GM19035 (cell line): Measurements from ENCODE around the gene ERCC6L.
"Not testable (repeated sequence)": the region's sequence is repeated elsewhere in the genome, so short reads cannot be mapped to it uniquely, and the experiment has no call there.

Experiments
- ATAC-seq: cut with Tn5 transposase; IDR thresholded peaks from one replicate; pipeline ENCODE4 v1.9.1; 2021; ENCODE audit not compliant: unreplicated experiment

ERCC6L gene

GRCh38 chrX:72247206-72247942, 8.5 kb upstream of the ERCC6L start:
- no peak for ATAC-seq

- no peak for ATAC-seq
These were observed 6.7 kb upstream of the ERCC6L start for GRCh38 chrX:72245461-72246089.

- ATAC-seq = no peak
These were observed 4.6 kb upstream of the ERCC6L start for GRCh38 chrX:72243472-72243871.

GRCh38 chrX:72240976-72241375, 2.1 kb upstream of the ERCC6L start:
- no peak for ATAC-seq

GRCh38 chrX:72238183-72238582, 644 bp downstream of the ERCC6L start:
- ATAC-seq = no peak

- ATAC-seq = no peak
These were observed 2.0 kb downstream of the ERCC6L start for GRCh38 chrX:72236841-72237240.

GRCh38 chrX:72230290-72230689, 8.5 kb downstream of the ERCC6L start:
- no peak for ATAC-seq

- not testable (repeated sequence) for ATAC-seq
These were observed 18.5 kb downstream of the ERCC6L start for GRCh38 chrX:72220375-72220774.

GRCh38 chrX:72216973-72217372, 21.9 kb downstream of the ERCC6L start:
- ATAC-seq = no peak

GRCh38 chrX:72208126-72208800, 30.6 kb downstream of the ERCC6L start:
- ATAC-seq = no peak

GRCh38 chrX:72207366-72207765, 31.5 kb downstream of the ERCC6L start:
- ATAC-seq = no peak

GRCh38 chrX:72205706-72206105, 33.1 kb downstream of the ERCC6L start:
- ATAC-seq = no peak

GRCh38 chrX:72203421-72203820, 35.4 kb downstream of the ERCC6L start:
- ATAC-seq = no peak

GRCh38 chrX:72202792-72203401, 35.9 kb downstream of the ERCC6L start:
- no peak for ATAC-seq

GRCh38 chrX:72201836-72202536, 36.8 kb downstream of the ERCC6L start:
- no peak for ATAC-seq

- no peak for ATAC-seq
These were observed 55.9 kb downstream of the ERCC6L start for GRCh38 chrX:72182924-72183323.

GRCh38 chrX:72181178-72182125, 57.4 kb downstream of the ERCC6L start, which contains the start of gene PIN4:
TSS of gene PIN4 (plus strand) at chrX:72181757. CDS start at chrX:72181786, 29 bp downstream.
- peak; percentile 96 for ATAC-seq

GRCh38 chrX:72180539-72180938, 58.3 kb downstream of the ERCC6L start:
- peak; percentile 5 for ATAC-seq

GRCh38 chrX:72176981-72177380, 61.8 kb downstream of the ERCC6L start:
- ATAC-seq = no peak

GRCh38 chrX:72176289-72176688, 62.5 kb downstream of the ERCC6L start:
- ATAC-seq = not testable (repeated sequence)
